GM18861 (cell line): ENCODE data around the gene OR10H1.
"Not testable (repeated sequence)": the region's sequence is repeated elsewhere in the genome, so short reads cannot be mapped to it uniquely, and the experiment has no call there.

ENCODE experiments used
- ATAC-seq: cut with Tn5 transposase; IDR thresholded peaks from one replicate; pipeline ENCODE4 v1.9.1; 2021; ENCODE audit not compliant: unreplicated experiment

Gene OR10H1

DNA sequence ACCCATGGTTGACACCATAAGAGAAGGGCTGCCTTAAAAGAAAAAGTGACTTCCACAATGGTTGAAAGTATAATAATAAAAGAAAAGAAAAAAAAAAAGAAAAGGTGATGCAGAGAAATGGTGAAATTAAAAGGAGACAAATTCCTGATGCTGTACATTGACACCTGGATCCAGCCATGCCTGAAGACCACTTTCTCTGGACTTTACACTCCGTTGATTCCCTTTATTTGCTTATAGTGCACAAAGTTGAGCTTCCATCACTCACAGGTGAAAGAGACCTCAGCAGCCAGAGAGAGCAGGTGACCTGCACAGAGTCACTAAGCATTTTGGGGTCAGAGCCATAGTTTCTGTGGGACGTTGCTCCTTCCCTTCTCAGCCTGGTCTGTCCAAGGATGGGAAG, 40.2 kb downstream of the OR10H1 start:
- ATAC-seq, result no peak

DNA sequence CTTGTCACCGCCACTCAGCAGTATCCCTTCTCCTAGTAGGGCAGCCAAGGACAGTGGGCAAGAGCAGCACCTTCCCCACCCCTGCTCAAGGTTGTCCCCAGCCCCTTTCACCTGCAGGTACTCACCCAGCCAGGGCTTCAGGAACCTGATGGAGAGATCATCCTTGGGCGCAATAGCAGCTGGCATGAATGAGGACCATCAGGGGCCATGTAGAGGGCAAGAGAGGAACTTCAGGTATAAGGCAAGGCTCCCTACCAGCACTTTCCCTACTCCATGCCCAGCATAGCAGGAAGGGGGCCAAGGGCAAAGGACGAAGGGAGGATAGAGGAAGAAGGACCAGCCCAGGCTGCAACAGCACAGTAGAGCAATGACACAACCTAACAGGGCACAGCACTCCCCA, 41.3 kb downstream of the OR10H1 start:
- ATAC-seq, result not testable (repeated sequence)

DNA sequence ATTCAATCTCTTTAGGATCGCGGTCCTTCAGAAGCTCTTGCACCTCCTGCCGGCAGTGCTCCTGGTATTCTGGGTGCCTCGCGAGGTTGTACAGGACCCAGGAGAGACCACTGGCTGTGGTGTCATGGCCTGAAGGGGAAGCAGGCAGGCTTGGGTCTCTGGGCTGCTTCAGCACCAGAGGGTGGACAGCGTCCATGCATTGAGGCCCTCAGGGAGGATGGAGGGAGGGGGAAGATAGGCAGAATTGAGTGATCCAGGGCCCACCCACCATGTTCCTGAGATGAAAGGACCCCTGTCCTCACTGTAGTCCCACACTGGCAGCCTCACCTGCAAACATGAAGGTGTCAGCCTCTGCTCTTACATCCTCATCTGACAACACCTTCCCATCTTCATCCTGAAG, 45.9 kb downstream of the OR10H1 start:
- no peak for ATAC-seq

DNA sequence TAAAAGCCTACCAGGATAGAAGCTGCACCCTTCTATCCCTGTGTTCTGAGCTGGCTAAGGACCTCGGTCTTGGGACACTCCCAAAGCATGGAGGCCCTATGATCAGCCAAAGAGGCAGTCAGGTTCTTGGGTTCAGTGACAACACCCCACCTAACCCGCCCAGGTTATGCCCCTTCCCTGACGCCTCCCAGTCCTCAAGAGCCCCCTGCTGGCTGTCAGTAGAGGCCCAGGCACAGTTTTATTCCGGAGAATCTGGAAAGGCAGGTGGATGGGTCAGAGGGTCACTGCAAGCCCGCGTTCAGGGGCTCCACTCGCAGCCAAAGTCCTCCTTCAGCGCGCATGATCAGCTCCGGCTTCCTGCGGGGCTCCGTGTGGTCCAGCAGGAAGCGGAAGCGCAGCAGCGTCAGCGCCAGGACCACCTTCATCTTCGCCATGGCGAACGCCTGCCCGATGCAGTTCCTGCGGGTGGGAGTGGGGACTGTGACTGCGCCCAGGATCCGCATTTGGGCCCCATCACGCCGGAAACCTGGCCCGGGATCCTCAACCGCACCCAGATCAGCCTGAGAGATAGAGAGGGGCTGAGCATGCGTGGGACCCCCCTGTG, 55.4 kb downstream of the OR10H1 start:
- no peak for ATAC-seq

DNA sequence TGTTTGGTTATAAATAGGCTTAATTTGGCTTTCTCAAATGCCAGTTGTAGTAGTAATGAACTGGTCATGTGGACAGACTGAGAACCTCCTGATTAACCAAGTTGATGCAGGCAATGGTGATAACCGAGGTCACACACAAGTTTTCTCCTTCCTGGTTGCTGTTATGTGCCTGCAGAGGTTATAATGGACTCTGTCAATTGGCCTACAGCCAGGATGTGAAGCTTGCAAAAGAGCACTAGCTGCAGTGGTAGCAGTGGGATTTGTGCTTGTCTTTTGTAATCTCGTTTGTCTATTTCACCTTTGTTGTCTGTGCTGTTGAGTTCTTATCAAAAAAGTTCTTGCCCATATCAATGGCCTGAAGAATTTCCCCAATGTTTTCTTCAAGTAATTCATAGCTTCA, 57.1 kb downstream of the OR10H1 start:
- ATAC-seq, result no peak
